DOHH2 (cell line): ENCODE results near the gene SEC16A.

Source experiments
- EZH2phosphoT487 ChIP-seq: fragments of 200-600 bp; sonication (generic); IDR thresholded peaks from 2 replicates; pipeline ENCODE4 v1.6.1; 2017; ENCODE audit warnings: borderline replicate concordance, mild to moderate bottlenecking, antibody characterized with exemption, low read length, moderate library complexity, mixed read lengths
- TF ChIP-seq, protein P1 (sequence below): fragments of 200-600 bp; sonication (generic); IDR thresholded peaks from one replicate; pipeline ENCODE4 v1.5.1; 2014; ENCODE audit warnings: antibody characterized with exemption, mild to moderate bottlenecking, low read depth, low read length; ENCODE audit not compliant: poor library complexity, severe bottlenecking

DNA sequence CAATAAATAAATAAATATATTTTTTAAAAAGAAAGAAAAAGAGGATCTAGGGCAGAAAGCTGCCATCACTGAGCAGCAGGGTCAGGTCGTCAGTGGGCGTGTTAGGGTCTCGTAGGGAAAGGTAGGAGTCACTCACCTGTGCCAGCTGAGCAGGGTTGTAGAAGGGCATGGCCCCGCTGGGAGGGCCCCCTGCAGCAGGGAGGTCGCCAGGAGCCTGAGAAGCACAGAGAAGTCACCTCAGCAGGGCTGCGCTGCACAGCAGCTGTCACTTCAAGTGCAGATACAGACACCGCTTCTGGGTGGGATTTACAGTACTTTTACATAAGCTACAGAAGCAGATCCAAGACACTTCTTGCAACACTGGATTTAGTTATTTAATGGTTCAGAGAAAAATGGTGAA lies 39.2 kb downstream of the SEC16A start:
- TF ChIP-seq, protein P1, sequence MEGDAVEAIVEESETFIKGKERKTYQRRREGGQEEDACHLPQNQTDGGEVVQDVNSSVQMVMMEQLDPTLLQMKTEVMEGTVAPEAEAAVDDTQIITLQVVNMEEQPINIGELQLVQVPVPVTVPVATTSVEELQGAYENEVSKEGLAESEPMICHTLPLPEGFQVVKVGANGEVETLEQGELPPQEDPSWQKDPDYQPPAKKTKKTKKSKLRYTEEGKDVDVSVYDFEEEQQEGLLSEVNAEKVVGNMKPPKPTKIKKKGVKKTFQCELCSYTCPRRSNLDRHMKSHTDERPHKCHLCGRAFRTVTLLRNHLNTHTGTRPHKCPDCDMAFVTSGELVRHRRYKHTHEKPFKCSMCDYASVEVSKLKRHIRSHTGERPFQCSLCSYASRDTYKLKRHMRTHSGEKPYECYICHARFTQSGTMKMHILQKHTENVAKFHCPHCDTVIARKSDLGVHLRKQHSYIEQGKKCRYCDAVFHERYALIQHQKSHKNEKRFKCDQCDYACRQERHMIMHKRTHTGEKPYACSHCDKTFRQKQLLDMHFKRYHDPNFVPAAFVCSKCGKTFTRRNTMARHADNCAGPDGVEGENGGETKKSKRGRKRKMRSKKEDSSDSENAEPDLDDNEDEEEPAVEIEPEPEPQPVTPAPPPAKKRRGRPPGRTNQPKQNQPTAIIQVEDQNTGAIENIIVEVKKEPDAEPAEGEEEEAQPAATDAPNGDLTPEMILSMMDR, result no peak
- TF ChIP-seq EZH2phosphoT487, result no peak
